CD4-positive, alpha-beta T cell treated with Interferon alpha-2 for 1 hour (primary cell): ENCODE data around the gene PAK6.

ENCODE experiments used
- DNase-seq, 2 donors: peaks; one replicate each; pipeline ENCODE4 v3.0.0-alpha.2; 2020 to 2022

Gene PAK6

DNA sequence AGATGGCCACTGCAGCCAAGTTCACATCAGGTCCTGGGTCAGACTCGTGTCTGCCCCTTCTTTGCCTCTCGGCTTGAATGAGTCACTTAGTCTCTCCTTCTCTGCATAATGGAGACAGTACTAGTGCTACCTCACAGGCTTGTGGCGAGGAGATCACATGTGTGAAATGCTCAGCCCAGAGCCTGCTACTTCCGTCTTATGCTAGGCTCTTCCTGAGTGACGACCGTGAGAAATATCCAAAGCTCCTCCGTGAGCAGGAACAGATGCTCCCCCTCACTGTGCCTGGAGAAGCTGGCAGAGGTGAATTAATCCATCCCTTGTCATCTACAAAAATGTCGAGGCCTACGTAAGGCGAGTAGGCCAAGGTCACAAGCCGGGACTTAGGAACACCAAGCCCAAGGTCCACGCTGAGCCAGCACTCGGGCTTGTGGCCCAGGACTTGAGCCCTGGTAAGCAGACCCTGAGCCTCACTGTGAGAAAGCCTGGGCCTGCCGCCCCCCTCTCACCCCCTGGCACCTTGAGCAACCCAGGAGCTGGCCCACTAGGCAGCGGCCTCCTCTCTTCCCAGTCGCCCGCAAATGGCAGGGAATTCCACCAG lies 17.9 kb downstream of the PAK6 start:
- DNase-seq: peak; percentile 19 to 49

DNA sequence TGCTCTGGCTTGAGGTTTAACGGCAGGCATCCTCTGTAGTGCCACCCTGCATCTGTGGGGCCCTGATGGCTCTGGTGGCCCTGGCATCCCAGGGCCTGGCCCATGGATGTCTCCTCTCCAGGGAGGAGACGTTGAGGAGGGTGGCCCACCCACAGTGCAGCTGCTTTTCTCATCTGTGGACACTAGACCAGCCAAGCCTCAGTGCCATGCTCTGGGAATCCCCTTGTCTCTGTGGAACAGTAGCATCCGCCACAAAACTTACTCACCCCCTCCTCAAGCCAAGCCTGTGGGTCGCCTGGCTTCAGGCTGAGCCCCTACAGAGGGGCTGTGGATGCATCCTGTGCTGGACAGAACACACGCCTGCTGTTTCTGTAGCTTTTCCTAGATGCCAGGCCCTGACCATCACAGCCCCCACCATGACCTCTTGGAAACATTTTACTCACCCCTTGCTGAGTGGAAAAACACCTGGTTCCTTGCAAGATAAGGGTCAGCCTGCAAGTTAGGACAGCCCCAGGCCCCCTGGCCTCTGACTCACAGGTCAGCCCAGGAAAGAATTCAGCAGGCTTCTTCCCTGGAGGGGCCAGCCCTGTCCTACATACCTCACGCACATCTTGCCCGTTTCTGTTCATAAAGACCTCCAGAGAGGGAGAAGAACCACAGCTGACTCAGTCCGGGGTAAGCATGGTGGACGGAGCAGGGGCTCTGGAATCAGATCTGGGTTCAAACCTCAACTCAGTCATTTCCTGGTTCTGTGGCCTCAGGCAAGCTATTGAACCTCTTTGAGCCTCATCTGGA lies 19.0 kb downstream of the PAK6 start:
- DNase-seq: no peak

DNA sequence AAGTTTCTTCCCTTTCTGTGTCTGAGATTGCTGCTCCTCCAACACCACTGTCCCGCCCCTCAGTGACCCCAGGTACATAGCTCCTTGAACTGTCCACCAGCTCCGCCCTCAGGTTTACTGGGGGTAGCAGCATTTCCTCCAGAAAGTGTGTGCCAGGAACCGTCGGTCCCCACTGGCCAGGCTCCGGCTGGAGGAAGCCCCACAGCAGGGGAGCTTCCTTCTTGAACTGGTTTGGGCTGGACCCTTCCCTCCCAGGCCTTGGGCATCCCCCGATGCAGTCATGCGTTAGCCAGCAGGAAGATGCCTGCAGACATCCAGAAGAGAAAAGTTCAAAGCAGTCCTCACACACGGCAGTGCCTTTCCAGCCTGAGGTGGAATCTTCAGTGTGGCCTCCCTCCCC lies 19.7 kb downstream of the PAK6 start:
- DNase-seq: no peak

DNA sequence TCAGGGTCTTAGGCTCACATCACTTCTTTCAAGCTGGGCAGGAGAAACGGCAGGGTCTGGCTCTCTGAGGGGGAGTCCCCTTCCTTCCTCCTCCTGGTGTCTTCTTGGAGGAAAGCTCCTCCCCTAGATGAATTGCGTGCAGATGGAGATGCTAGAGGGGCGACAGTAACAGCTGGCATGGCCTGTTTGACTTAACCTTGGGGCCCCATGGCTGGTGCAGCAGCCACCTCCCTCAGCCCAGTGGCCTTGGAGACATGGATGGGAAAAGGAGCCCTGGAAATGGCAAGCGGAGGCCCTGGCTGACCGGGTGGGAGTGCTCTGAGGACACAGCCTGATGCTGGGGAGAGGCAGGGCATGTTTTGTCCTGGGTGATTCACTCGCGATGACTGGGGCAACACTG lies 20.2 kb downstream of the PAK6 start:
- DNase-seq: no peak

DNA sequence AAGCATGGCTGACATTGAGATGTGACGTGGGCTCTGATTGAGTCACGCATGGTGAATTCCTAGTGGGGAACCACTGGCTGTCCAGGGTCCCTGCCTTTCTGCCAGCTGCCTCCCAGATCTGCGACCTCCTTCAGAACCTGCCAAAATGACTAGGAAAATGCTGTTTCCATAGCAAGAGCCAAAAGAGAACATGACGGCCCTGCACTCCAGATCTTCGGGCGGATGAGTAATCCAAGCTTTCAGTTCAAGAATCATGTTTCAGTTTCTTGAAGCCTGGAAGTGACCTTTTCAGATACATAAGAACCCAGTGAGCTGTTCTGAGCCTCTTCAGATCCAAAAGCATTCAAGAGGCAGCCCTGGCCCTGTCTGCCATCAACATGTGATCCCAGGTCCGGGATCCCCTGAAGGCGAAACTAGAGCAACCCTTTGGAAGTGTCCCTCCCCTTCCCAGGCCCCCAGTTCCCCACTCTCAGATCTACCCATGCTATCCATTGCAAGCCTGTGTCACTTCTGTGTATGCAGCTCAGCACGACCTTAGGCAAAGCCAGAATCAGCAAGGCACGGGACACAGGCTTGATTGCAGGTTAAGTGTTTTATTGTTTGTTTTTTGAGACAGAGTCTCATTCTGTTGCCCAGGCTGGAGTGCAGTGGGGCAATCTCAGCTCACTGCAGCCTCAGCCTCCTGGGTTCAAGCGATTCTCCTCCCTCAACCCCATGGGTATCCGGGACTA lies 24.3 kb downstream of the PAK6 start:
- DNase-seq: no peak

DNA sequence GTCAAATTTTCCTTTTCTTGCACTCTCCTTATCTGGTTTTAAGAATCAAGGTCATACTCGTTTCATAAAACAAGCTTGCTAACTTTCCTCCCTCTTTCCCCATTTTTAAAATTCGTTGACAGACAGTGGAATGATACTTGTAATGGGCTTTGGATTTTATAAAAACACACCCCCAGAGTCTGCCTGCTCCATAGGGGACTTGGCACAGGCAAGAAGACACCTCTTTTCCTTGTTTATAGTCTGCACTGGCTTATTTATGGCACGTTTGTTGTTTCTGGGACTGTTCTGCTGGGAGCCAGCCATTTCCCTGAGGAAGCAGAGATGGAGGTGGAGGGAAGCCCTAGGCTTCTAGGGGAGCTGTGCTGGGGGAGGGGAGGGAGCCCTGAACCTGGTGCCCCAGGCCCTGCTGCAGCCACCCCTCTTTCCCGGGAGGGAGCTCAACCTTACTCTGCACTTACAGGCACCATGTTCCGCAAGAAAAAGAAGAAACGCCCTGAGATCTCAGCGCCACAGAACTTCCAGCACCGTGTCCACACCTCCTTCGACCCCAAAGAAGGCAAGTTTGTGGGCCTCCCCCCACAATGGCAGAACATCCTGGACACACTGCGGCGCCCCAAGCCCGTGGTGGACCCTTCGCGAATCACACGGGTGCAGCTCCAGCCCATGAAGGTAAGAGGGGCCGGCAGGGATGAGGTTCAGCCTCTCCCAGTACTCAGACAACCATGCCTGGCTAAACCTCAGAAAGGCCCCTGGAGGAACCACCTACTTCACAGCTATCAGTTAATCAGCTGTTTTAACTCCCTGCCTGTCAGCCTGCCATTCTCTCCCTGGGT lies 25.7 kb downstream of the PAK6 start:
- DNase-seq: no peak

DNA sequence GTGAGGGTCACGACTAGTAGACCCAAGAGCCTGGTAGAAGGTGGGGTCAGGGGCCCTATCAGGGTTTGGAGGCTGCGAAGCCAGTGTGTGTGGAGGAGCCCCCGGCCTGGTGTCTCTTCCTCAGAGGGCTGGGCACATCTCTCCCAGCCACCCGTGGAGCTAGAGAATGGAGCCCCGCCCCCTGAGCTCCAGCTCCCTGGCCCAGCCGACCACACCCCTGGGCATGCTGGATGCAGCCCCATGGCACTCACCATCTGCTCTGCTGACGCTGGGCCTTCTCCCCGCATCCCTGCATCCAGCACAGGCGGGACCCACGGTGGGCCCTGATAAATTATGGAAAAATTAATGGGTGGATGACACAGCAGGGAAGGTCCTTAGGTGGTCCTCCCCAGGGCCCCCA lies 26.5 kb downstream of the PAK6 start:
- DNase-seq: no peak

DNA sequence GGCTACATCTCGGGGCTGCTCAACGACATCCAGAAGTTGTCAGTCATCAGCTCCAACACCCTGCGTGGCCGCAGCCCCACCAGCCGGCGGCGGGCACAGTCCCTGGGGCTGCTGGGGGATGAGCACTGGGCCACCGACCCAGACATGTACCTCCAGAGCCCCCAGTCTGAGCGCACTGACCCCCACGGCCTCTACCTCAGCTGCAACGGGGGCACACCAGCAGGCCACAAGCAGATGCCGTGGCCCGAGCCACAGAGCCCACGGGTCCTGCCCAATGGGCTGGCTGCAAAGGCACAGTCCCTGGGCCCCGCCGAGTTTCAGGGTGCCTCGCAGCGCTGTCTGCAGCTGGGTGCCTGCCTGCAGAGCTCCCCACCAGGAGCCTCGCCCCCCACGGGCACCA lies 27.0 kb downstream of the PAK6 start:
- no peak for DNase-seq

DNA sequence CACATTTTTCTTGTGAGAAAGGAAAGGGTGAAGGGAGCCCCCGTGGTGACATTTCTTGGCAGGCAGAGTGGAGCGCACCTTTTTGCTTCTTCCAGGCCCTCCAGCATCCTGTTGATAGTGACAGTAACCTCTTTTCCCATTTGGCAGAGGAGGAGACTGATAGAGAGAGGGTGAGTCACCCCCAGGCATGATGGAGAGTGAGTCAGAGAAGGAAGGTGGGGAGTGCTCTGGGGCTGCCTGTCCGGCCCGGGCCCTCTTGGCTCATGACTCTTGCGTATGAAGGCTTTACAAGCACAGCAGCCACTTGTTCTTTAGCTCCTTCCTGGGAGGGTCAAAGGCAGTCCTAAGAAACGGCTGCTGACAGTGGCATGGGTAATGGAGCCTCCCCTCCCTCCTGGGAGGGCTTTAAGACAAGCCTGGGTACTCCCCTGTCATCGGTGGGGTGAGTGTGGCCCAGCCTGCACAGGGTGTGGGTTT lies 28.0 kb downstream of the PAK6 start:
- no peak for DNase-seq

DNA sequence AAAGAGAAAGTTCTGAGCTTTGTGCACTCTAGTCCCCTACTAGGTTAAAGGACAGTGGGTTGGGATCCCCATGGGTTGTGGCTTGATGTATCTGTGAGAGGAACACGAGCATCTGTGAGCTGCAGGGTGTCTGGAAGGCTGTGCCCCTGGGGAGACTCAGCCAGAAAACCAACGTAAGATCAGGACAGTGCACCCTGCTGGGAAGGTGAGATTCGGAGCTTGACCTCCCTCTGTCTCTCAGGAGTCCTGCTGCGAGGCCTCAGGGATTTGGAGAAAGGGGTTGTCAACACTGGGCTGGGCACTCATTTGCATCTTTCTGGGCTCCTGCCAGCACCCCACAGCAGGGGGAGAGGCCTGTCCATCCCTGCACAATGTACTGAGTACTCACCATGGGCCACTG lies 28.8 kb downstream of the PAK6 start:
- no peak for DNase-seq

DNA sequence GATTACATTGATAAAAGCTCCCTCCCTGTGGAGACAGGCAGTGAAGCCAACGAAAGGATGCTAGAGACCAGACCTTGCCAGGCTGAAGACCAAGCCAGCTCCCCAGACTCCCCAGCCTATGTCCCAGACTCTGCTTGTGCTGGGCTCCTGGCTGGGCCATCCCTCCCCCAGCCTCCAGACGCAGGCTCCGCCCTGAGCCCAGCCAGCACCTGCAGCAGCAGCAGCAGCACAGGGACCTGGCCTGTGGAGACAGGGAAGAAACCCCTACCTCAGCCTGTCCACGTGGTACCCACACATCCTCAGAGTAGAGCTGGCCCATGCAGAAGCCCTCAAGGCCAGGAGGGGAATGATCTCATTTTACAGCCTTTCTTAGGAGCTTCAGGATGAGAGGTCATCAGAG lies 30.7 kb downstream of the PAK6 start:
- DNase-seq: no peak

DNA sequence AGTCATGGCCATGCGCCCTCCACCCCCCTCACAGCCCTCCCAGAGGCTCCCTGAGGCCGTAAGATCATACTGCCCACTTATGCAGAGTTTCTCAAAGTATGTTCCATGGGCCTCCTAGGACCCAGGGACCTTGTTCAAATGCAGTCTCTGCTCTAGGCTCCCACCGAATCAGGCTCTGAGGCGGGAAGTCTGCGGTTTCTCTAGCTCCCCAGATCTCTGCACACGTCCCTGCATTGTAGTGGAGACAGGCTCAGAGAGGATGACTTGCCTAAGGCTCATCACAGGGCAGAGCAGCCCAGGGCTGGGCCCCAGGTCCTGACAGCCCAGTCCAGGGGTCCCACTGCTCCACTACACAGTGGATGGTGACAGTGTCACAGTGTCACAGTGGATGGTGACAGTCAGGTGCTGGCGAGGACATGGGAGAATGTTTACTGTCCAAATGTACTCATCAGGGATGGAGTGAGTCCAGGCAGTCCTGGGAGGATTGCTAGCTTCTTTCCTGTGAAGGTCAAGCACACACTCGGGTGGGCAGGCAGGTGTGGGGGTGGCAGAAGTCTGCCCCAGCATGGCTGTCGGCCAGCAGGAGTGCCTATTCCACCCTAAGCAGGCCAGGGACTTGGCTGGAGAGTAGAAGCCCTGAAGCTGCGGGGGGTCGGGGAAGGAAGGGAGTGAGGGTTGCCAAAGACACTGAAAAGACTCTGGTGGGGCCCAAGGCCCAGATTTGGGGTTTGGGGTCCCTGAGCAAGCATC lies 31.6 kb downstream of the PAK6 start:
- no peak for DNase-seq

DNA sequence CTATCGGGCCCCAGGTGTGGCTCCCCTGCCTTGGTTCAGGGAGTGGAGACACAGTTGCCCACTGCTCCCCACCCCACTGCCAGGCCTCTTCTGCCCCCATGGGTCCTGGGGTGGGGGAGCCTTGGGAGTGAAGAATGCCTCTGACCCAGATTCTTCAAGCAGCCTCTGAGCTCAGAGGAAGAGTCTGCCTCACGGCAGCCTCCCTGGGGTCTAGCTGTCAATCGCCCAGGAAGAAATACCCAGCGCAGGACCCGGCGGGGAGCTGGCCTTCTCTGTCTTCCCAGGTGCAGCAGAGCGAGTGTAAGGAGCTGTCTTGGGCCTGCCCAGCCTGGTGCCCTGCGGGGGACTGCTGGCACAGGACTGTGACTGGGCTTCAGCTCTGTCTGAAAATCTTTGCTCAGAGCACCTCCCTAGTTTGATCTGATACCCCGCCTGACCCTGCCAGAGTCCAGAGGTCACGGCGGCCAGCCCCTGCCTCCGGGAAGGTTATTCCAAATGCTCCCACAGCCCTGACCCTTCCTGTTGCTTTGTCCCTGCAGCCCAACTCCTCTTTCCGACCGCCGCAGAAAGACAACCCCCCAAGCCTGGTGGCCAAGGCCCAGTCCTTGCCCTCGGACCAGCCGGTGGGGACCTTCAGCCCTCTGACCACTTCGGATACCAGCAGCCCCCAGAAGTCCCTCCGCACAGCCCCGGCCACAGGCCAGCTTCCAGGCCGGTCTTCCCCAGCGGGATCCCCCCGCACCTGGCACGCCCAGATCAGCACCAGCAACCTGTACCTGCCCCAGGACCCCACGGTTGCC lies 33.0 kb downstream of the PAK6 start:
- no peak for DNase-seq

DNA sequence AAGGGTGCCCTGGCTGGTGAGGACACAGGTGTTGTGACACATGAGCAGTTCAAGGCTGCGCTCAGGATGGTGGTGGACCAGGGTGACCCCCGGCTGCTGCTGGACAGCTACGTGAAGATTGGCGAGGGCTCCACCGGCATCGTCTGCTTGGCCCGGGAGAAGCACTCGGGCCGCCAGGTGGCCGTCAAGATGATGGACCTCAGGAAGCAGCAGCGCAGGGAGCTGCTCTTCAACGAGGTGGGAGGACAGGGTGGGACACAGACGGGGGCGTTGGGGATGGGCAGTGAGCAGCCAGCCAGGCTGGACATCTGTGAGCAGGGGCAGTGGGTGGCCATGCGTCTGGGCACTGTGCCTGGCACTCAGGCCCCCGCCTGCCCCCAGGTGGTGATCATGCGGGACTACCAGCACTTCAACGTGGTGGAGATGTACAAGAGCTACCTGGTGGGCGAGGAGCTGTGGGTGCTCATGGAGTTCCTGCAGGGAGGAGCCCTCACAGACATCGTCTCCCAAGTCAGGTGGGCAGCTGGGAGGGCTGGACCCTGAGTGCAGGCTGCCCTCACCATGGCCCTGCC lies 33.7 kb downstream of the PAK6 start:
- no peak for DNase-seq

DNA sequence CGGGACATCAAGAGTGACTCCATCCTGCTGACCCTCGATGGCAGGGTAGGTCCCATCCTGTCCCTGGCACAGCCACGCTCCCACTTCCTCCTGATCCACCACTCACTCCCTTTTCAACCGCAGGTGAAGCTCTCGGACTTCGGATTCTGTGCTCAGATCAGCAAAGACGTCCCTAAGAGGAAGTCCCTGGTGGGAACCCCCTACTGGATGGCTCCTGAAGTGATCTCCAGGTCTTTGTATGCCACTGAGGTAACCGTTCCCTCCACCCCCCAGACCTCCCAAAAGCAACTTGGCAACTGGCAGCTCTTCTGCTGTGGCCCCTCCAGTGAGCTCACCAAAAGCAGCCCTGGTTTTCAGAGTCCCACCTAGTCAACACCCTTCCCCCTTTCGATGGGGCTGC lies 34.6 kb downstream of the PAK6 start:
- no peak for DNase-seq

DNA sequence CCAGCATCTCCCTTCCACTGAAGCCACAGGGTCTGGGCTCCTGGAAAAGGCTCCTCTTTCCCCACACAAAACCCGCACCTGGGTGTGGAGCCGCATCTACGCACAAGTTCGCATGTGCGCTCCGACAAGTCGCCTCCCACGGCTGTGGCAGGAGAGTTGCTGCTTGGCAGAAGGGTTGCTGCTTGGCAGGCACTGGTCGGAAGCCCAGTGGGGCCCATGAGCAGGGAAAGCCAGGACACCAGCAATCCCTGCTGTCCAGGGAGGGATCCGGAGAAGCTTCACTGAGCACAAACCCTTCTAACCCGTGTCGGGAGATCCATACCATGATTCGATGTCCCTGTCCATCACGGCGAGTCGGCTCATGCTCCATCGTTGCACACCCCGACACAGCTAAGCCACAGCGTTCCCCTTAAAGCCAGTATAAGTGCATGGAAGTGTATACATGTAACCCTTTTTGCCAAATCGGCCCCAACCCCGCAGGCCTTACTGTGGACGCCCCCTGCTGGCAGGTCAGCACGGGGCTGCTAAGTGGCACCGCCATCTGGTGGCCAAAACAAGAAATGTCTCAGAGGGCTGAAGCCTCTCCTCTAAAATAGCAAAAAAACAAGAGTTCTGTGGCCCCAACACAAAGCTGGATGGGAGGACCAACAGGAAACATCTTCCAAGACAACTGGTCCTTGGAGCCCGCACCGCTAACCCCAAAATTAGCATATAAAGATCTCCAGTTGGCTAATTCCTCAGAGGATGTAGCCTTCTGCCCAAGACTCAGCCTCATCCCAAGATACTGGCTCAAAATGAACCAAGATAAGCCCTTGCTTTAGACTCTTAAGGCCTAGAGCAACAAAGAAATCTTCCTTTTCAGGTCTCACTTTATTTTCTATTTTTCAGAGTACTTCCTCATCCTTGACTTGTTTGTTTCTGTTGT lies 35.7 kb downstream of the PAK6 start:
- DNase-seq: peak; percentile 83 to 90

DNA sequence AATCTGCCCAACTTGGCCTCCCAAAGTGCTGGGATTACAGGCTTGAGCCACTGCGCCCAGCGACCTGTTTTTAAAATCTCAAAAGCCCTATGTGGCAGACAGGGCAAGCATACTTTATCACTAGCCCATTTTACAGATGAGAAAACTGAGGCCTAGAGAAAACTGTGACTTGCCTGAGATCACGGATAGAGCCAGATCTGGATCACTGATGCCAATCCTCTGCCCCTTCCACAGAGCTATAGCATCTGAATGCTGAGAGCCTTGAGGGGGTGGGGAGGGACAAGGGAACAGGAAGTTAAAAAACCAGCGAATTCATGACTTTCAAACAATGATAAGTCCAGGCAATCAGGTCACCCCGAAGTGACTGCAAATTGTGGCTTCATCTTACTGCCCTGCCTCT lies 36.7 kb downstream of the PAK6 start:
- DNase-seq: no peak

DNA sequence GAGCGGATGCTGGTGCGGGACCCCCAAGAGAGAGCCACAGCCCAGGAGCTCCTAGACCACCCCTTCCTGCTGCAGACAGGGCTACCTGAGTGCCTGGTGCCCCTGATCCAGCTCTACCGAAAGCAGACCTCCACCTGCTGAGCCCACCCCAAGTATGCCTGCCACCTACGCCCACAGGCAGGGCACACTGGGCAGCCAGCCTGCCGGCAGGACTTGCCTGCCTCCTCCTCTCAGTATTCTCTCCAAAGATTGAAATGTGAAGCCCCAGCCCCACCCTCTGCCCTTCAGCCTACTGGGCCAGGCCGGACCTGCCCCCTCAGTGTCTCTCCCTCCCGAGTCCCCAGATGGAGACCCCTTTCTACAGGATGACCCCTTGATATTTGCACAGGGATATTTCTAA lies 37.1 kb downstream of the PAK6 start:
- DNase-seq: no peak

DNA sequence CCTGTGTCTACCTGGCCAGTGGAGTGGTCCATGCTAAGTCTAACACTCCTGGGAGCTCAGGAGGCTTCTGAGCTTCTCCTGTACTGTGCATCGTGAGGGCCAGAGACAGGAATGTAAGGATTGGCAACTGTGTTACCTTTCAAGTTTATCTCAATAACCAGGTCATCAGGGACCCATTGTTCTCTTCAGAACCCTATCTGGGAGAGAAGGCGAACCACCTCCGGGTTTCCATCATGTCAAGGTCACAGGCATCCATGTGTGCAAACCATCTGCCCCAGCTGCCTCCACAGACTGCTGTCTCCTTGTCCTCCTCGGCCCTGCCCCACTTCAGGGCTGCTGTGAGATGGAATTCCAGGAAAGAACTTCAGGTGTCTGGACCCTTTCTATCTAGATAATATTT lies 38.1 kb downstream of the PAK6 start:
- DNase-seq: no peak

DNA sequence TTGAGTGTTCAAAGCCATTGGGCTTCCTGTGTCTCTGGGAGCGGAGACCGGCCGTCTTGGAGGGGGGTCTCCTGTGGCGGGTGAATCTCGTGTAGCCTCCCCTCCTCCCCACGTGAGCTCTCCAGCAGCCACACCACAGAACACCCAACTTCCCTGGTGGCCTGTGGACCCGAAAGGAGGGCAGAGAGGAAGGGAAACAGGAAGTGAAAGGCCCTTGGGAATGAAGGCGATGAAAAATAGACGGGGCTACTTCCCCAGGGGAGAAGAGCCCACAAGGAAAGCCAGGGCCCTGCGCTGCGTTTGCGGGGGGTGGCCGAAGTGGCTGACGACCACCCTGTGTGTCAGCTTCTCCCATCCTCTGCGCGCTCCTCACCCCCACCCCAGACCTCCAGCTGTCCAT lies 38.6 kb downstream of the PAK6 start:
- no peak for DNase-seq
